Right forelimb (tissue), 1 donor: ENCODE results near the gene LRRN2.
"Not testable (repeated sequence)": the region's sequence is repeated elsewhere in the genome, so short reads cannot be mapped to it uniquely, and the experiment has no call there.

Experiments used
- DNase-seq: peaks from one replicate; pipeline ENCODE4 v3.0.0-alpha.2; 2018

Gene LRRN2

GRCh38 chr1:204658295-204658694 lies 27.2 kb downstream of the LRRN2 start:
- no peak for DNase-seq

GRCh38 chr1:204653590-204654340 lies 31.8 kb downstream of the LRRN2 start:
- DNase-seq, result no peak

DNA sequence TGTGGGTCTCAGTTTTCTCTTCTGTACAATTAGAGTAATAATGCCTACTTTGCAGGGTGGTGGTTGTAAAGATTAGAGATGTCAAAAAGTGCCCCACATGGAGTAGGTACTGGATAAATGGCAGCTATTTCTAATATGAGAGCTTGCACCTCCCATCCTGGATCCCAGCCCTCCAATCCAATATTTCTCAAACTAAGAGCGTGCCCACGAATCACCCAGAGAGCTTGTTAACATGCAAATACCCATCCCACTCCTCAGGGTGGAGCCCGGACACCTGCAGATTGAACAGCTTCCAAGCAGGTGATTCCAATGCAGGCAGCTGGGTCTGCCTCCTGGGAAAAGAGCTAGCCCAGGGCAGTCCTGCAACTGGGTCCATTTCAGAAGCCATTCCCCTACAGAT lies 33.0 kb downstream of the LRRN2 start:
- no peak for DNase-seq

DNA sequence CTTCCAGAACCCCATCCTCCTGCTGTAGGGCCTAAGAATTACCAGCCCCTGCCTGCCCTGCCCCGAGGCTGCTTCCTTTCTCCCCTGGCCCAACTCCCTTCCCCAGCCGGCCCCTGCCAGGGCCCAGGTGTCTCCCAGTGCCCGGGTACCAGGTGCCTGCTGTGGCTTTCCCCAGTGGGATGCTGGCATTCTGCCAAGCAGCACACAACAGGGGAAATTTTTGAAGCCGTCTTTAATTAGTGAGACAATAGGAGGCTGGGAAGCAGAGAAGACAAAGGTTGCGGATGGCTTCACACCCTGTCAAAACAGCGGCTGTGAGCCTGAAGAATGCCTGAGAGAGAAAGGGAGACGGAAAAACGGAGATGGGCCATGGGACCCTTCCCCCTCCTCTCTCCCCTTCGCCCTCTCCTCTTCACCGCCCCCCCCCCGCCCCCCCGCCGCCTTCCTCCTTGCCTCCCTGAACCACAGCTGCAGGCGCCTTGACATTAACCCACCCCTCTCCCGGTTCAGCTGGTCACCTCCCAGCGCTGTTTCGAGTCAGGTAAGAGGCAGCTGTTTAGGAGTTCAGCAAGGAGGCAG lies 33.6 kb downstream of the LRRN2 start:
- DNase-seq, result no peak

- DNase-seq, result no peak
Observed at GRCh38 chr1:204650911-204651570, 34.5 kb downstream of the LRRN2 start.

- no peak for DNase-seq
Observed at GRCh38 chr1:204649721-204650521, 35.6 kb downstream of the LRRN2 start.

DNA sequence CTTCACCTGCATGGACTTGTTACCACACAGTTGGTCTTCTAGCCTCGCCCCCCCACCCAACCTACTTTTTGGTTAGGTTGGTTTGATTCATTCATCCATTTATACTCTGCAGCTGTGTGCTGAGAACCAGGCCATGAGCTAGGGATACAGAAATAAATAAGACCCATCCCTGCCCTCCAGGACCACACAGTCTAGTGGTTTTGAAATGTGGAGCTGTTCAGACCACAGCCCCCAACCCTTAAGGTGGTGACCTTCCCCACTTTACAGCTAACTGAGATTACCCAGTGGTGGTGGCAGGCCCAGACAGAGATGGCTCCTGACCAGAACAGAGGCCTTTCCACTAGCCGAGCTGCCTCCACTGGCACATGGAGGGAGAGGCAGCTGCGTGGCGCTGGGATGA lies 37.0 kb downstream of the LRRN2 start:
- DNase-seq, result no peak

DNA sequence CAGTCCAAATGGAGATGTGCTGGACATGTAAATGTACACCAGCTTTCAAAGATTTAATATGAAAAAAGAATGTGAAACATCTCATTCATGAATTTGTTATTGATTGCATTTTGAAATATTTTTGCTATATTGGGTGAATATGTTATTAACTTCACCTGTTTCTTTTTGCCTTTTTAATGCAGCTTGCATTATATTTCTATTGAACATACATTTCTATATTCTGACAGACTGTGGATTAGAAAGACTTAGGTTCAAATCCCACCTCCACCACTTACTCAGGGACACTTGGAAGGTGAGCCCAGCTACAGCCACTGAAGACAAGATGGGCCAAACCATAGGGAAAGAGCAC lies 37.8 kb downstream of the LRRN2 start:
- DNase-seq, result no peak

DNA sequence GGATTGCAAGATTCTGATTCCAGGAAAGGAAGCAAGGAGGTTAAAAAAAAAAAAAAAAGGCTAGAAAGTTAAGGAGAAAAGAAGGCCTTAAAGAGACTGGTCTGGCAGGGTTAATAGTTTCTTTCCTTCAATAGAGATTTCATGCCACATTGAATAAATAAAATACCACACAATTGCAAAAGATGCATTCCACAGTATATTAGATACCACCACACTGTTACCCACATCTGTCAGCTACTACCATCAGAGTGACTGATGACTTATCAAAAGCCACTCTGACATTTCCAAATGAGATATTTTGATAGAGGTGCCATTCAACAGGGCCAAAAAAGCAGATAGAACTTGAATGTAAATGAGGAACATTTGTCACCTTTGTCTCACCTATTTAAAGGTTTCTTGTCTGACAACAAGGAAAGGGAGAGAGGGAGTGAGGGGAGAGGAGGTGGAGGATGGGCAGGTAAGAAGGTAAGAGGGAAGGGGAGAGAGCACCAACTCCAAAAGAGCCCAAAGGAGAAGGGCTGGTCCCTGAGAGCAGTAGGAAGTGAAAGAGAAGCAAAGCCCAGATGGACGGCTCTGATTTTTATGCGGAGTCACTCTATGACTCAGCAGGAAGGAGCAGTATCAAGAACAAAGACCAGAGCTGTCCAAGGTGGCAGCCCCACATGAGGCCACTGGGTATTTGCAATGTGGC lies 38.3 kb downstream of the LRRN2 start:
- DNase-seq, result no peak

DNA sequence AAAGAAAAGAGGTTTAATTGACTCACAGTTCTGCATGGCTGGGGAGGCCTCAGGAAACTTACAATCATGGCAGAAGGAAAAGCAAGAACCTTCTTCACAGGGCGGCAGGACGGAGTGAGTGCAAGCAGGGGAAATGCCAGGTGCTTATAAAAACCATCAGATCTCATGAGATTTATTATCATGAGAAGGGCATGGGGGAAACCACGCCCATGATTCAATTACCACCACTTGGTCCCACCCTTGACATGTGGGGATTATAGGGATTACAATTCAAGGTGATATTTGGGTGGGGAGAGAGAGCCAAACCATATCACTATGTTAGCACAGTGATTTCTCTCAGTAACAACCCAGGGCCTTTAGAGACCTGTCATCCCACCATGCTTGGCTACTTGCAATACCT lies 39.9 kb downstream of the LRRN2 start:
- no peak for DNase-seq

GRCh38 chr1:204645251-204645650 lies 40.3 kb downstream of the LRRN2 start:
- no peak for DNase-seq

DNA sequence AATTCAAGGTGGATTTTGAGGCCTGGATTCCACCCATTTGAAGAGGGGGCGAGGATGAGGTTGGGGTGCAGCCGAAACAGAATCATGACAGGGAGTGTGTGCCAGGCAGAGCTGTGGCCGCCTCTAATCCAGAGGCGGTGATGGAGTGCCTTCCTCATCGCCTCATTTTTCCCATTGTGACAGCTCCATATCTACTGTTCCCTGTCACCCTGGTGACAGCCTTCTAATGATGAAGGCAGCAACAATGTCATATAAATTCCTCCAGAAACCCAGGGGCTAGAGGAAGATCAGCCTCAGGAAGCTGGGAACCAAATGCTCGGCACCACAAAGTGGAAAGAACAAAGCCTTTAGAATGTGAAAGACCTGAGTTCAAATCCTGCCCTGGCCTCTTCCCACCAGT lies 42.0 kb downstream of the LRRN2 start:
- no peak for DNase-seq

DNA sequence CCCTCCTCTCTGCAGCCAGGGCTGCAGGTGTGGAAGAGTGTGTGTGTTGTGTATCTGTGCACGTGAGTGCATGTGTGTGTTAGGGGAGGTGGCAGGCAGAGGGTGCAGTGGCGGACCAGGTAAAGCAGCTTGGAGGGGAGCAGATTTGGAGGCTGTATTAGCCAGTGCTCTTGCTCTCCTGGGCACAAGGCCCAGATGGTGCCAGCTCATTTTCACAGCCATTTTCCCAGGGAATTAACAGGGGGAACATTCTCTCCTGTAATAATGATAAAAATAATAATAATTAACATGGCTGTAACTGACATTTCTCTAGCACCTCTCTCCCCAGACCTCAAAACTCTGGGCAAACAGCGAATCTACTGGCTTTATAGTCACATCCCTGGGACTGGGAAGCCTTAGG lies 43.6 kb downstream of the LRRN2 start:
- DNase-seq, result no peak

- no peak for DNase-seq
Observed at GRCh38 chr1:204641455-204641854, 44.1 kb downstream of the LRRN2 start.

DNA sequence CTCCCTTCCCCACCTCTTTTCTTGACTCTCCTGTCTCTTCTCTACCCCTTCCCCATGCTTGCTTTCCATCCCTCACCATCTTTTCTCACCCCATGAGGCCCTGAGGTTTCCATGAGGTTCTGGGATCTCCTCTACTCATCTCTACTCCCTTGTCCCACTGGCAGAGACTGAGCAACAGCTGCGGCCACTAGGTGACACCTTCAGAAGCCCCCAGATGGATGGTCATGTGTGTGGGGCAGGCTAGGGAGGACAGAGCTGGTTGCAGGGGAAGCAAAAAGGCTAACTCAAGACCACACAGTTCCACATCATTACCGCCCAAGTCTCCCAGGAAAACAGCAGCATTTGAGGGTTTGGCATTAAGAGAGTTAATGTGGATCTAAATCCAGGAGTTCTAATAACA lies 45.0 kb downstream of the LRRN2 start:
- no peak for DNase-seq

DNA sequence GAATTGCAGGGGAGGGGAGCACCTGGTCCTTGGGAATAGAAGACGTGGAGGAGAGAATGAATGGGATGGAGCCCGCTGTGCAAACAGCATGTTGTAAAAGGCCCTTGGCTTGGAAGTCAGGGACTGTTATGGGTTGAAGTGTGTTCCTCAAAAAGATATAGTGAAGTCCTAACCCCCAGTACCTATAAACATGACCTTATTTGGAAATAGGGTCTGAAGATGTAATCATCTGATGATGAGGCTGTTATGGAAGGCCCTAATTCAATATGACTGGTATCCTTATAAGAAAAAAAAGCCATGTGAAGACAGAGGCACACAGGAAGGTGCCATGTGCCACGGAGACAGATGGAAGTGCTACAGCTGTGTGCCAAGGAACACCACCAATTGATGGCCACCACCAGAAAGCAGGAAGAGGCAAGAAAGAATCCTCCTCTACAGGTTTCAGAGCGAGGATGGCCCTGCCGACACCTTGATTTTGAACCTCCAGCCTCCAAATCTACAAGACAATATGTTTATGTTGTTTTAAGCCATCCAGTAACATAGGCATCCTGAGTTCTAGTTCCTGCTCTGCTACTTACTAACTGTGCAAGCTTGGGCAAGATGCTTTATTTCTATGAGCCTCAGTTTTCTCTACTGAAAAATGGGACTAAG lies 51.2 kb downstream of the LRRN2 start:
- DNase-seq, result no peak

- DNase-seq, result no peak
Observed at GRCh38 chr1:204633665-204634064, 51.9 kb downstream of the LRRN2 start.

- DNase-seq, result no peak
Observed at GRCh38 chr1:204630132-204630905, 55.2 kb downstream of the LRRN2 start.

- not testable (repeated sequence) for DNase-seq
Observed at GRCh38 chr1:204629459-204629858, 56.1 kb downstream of the LRRN2 start.

GRCh38 chr1:204628868-204629267 lies 56.7 kb downstream of the LRRN2 start:
- DNase-seq, result no peak

- DNase-seq, result no peak
Observed at GRCh38 chr1:204627436-204627835, 58.1 kb downstream of the LRRN2 start.

- DNase-seq, result no peak
Observed at GRCh38 chr1:204626381-204626780, 59.2 kb downstream of the LRRN2 start.
